Tongue (tissue), 2 donors: Measurements from ENCODE around the gene ZNF184. TPM values are rescaled to one million over a fixed set of nuclear protein-coding genes. Genes with fewer than 3 reads are reported as not detected.
A peak's percentile ranks its signal among the peaks of the same experiment; 100 is the strongest.

Experiments
- DNase-seq: peaks from one replicate; pipeline ENCODE4 v3.0.0-alpha.2; 2015
- total RNA-seq: library from RNA; depleted of rRNA; stranded (reverse); fragments of >200 nt; gene quantifications from one replicate; pipeline ENCODE4 v1.2.3, GENCODE V29; 2014

Gene ZNF184
- 15.4 TPM for total RNA-seq

DNA sequence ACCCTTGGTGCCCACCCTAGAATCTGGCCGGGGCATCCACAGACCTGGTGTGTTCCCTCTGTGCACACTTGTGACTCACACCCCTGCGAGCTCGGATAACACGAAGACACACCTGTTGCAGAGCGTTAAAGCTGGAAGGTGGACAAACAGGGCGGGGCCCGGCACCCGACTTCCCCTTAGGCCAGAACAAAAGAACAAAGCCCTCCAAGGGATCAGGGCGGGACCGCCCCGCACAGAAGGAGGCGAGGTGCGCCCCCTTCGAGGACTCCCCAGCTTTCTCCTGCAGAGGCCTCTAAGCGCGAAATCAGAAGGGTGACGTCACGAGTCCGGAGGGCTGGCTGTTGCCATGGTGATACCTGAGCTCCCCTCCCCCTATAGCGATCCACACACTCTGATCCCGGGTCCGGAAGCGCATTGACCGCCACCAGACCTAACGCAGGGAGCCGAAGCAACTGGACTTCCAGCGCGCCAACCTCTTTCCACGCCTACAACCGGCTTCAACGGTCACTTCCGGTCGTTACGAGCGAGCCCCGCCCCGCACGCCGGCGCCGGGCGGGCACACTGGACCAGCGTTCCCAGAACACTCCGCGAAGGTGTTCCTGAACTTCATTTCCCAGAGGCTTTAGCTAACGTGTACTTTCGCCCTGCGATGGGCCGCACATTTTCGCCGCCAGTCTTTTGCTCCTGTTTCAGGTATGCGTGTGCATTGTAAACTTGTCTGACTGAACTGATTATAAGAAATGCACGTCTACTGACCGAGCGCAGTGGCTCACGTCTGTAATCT is at the start of gene ZNF184:
Gene ZNF184 (minus strand): TSS at position 489 of the 784 bp plus-strand sequence. CDS start 811 bp downstream, outside the sequence.
- peak; percentile 99 for DNase-seq

DNA sequence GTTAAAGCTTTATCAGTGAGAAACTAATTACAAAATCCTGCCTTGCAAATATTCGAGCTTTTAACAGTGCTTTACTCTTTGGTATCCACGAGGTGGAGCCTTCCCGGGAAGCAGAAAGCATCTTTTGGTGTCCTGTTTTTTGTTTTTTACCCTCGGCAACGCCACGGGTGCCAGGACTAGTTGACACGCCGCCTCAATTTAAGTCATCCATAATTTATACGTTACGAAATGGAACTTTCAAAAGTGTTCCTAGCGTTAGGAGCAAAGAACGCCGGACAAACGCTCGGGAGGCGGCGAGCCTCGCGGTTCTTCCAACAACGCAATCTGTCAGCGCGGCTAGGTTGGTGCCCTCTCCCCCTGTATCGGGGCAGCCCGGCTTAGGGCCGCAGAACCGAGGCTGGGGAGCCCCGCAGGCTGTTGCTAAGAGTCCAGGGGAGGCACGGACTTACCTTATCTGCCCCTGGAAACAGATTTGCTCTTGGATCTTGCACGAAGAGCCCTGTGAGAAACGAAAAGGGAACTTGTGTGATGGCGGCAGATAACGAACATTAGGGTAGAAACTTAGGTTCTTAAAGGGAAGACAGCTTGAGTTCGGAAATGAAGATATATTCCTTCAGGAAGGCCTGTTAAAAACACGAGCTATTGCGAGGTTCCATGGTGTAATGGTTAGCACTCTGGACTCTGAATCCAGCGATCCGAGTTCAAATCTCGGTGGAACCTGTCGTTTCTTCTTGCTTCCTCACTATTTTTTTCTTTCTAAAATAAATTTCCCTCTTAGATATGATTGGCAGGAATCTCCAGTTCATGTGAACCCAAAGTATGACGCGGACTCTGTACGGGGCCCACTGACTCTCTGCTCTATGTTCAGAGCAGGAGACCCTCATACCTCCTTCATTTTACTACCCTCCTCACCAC is 46.2 kb upstream of the ZNF184 start:
- DNase-seq = peak; percentile 95

DNA sequence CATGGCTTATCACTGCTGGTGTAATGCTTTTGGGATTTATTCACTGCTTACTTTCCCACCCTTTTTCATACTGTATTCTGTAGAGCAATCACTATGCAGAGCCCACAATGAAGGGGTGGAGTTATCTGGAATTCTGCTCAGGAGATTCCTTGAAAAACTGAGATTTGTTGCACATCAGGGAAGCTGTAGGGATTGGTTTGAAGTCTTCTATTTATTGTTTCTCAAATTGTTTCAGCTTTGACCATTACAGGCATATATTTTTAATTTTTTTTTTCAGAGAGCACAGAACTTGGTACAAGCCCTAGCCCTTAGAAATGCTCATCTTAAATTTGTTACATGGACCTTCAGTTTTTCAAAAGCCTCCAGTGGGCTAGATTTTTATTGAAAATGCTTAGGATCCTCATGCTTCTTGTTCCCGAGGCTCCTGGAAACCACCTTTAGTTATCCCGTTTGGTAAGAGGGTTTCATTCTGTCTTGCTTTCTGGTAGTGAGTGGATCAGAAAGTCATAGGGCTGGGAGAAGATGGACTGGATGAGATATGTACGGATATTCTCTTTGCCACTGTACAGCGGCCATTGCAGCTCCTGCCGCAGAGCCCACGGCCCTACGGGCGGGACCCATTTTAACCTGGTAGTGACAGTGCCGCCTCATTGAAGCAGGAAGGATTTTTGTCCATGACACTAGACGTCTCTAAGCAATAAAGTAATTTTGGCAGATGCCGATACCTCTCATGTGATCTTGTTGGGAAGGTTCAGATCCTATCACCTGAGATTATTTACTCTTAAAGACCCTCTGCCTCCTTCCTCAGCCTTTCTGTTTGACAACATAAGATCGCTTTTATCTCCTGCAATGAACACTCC is 45.3 kb upstream of the ZNF184 start:
- DNase-seq = no peak

DNA sequence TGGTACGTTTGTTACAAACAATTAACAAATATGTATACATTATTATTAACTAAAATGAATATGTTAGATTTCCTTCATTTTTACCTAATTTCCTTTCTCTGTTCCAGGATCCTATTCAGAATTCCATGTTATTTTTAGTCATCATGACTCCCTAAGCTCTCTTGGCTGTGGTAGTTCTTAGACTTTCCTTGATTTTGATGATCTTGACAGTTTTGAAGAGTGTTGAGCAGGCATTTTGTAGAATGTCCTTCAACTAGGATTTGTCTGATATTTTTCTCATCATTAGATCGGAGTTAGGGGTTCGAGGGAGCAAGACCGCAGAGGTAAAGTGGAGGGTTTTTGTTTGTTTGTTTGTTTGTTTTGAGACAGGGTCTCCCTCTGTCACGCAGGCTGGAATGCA is 44.3 kb upstream of the ZNF184 start:
- no peak for DNase-seq

DNA sequence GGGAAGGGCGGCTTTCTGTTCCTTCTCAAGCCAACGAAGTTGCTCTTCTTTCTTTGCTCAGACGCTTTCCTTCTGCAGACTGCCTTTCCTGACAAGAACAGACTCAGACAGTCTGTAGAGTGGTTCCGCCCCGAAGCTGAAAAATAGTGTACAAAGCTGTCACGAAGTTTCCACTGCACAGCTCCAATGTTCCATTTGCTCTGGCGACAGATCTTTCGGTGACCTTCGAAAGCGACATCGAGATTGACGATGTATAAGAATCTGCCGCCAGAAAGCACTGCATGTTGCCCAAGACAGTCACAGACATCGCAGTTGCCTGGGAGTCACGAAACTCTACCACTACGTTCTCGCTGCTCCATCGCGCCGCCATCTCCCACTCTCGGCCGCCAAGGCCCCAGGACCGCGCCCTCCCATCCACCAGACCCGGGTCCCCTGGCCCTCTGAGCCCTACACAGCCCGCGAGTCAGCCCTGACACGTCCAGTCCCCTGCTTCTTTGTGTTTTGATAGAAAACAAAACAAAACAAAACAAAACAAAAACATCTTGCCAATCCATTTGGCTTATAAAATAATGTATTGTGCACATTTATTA is 42.1 kb upstream of the ZNF184 start:
- no peak for DNase-seq

DNA sequence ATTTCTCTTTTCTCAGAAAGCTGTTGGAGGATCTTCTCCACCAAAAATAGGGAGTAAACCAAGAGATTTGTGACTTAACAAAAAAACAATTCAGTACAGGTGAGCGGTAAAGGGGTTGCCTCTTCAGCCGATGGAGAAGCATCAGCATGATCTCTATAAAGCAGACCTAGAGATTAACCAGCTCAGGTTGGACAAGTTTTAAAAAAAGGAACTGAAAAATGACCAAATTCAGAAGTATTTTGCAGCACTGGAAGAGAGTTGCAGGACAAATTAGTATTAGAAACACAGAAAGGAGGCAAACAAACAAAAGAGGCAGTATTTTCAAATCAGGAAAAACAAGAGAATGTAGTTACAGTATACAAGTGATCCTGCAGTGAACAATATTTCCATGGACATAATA is 39.6 kb upstream of the ZNF184 start:
- DNase-seq = no peak

DNA sequence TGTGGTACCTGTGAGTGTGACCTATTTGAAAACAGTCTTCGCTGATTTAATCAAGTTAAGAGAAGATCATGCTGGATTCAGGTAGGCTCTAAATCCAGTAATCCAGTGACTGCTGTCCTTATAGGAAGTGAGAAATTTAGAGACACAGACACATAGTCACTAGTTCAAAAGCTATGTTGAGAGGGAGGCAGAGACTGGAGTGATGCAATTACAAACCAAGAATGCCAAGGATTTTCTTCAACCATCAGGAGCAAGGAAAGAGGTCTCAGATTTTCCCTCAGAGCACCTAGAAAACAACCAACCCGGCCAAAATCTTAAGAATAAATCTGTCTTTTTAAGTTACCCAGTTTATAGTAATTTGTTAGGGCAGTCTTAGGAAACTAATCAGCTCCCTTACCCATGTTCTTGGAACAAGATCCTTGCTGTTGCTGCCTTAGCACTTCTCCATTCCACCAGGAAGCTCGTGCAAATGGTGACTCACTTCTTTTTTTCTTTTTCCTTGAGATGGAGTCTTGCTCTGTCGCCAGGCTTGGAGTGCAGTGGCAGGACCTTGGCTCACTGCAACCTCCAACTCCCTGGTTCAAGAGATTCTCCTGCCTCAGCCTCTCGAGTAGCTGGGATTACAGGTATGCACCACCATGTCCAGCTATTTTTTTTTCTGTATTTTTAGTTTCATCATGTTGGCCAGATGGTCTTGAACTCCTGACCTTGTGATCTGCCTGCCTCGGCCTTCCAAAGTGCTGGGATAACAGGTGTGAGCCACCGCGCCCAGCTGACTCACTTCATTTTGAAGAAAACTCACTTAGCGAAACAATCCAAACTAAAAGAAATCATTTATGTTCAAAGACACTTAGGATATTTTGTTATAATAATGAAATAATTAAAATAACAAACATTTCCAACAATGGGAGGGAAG is 34.4 kb upstream of the ZNF184 start:
- DNase-seq = no peak

DNA sequence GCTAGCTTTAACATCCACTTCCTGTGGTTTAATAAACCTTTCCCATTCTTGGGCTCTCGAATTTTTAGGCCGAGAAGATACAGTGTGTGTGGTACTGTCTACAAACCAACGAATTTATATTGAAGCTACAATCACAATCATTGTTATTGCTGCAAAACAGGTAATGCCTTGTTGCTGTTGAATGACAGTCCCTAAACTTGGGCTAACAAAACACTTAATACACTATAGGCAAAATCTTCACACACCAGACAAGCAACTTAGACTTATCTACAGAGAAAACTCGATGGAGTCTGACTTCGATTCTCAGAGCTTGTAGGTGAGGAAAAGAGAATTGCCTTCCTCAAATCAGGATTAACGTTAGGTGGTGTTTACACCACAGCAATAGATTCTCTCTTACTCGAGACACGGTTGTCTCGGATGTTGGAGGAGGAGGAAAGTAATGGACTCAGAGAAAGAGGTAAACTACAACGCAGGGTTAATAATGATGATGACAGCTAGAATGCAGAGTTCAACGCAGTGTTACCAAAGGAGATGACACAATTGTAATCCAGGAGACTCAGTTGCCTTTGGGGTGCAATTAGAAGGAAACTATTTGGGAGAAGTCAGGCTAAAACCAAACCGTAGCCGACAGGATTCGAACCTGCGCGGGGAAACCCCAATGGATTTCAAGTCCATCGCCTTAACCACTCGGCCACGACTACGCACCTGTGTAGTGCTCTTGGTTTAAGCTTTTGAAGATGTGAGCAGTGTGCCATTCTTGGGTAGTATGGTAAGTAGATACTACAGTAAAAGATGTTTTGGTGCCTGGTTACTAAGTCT is 32.5 kb upstream of the ZNF184 start:
- peak; percentile 37 for DNase-seq

DNA sequence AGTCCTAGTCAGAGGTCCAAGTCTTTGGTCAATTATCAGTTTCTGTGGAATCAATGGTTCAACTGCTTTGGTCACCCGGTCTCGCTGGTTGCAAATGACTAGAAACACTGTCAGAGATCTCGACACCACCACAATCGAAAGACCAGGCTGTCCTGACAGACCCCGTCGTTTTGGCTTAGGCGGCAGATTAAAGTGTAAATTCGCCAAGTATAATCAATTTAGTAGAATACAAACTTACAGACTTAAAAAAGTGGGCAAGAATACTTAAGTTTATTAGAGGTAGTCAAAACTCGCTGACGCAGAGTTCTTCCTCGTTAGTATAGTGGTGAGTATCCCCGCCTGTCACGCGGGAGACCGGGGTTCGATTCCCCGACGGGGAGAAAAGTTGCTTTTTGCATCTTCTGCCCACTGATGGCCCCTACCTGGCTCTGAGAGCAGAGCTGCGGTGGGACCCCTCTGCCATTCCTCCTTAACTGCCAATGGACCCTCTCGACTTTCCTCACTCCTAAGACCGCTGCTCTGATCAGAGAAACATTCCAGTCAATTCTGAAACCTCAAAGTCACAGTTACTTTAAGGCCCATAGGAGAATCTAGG is 30.6 kb upstream of the ZNF184 start:
- peak; percentile 92 for DNase-seq

DNA sequence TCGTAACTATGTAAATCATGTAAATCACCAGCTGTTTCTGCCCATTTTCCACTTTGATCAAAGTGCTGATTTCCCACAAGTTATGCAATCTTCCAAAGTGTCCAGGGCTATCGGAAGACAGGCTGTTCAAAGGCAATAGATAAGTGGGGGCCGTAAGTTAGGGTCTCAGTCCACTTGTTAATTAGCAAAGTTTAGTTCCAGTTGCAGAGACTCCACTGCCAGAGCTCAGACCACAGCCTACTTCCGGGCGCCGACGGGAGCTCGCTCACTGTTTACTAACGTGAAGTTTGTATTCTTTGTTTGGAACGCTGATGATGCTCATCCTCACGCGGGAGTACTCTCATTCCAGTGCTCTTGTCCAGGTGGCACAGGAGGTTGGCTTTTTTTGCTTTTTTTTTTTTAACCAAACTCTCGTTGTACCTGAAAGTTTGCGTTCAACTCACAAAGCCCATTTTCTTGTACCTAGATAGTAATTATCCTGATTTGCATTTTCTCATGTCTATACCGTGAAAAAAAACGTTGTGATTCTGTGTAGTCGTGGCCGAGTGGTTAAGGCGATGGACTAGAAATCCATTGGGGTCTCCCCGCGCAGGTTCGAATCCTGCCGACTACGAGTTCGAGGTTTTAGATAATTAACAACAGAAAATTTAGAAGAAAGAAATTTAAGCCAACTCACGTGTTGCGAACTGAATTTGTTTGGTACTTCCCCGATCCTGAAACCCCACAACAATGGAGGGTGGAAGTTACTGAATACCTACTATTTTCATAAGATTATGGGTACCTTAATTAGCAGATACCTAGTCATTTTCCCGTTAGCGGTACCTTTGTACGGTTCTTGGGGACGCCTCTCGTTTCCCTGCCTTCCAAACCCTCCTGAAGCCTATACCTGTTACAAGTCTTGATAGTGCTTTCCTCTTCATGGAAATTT is 29.9 kb upstream of the ZNF184 start:
- peak; percentile 78 for DNase-seq

DNA sequence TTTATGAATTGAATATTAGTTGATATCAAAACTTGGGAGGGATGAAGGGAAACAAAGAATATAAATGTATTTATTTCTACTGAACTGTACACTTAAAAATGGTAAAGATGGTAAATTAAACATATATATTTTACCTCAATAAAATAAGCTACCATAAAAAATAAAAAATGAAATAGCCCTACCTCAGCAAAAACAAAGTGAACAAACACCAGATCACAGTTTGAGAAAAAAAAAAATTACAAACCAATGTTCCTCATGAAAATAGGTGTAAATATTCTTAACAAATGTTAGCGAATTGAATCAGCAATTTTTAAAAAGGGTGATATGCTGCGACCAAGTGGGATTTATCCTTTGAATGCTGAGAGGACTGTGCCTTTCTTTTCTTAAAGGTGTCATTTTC is 28.3 kb upstream of the ZNF184 start:
- DNase-seq = no peak

DNA sequence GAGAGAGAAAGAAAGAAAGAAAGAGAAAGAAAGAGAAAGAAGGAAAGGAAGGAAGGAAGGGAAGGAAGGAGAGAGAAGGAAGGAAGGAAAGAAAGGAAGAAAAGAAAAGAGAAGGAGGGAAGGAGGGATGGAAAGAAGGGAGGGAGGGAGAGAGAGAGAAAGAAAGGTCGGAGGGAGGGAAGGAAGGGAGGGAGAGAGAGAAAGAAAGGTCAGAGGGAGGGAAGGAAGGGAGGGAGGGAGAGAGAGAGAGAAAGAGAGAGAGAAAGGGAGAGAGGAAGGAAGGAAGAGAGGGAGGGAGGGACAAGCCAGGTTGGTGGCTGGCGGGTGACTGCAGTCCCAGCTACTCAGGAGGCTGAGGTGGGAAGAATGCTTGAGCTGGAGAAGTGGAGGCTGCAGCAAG is 27.3 kb upstream of the ZNF184 start:
- DNase-seq = no peak

DNA sequence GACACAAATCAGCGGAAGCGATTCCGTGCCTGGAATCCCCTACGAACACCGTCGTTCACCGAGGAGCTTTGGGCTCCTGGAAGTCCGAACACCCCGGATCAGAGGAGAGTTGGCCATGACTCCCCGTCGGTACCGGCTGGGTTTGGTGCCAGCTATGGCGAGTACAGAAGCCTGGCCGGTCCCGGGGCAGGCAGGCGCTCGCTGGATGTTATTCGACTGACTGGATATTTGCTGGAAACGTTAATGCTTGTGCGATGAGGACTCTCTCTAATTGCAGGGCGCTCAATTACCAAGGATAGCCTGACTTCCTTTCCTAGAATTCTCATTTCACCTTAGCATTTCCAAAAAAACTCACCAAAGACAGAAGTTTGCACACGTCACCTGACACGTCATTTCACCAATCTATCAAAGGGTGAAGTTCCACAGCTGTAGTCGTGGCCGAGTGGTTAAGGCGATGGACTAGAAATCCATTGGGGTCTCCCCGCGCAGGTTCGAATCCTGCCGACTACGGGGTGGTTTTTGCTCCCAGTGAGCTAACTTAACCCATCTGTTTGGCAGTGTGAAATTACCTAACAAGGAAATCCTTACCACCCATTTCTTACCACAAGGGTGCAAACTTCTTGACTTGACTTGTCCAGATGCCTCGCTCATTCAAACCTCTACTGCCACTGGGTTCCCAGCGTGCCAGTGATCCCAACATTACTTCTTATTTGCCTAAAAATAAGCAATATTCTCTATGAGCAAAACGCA is 22.7 kb upstream of the ZNF184 start:
- peak; percentile 72 for DNase-seq

DNA sequence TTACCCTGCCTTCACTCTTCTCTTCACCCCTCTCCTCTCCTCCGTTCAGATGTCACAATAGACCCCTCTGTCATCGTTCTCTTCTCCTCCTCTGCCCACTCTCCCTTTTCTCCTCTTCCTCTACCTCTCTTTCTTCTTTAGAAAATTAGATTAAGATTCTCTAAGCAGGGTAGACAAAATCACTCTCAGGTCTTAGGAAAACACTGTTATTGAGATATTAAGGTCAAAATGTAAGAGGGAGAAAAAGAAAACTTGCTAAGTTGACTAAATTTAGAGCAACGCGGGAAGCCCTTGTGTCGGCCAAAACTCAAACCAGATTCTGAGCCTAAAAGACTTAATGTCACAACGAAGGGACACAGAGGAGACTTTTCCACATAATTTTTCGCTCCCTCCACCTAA is 22.1 kb upstream of the ZNF184 start:
- no peak for DNase-seq

DNA sequence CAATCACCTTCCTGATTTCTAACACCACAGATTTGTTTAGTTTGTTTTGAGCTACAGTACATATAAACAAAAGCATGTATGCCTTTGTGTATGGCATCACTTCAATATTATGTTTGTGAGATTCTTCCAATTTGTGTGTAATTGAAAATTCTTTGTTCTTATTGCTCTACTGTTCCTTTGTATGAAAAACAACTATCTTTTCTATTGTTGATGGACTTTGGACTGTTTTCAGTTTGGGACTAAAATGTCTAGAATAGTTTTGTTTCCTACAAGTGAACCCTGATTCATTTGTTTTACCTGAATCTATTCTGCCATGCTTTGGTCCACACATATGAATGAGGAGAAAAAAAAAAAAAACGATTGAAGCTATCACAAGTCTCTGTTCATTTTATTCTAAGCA is 21.2 kb upstream of the ZNF184 start:
- no peak for DNase-seq

DNA sequence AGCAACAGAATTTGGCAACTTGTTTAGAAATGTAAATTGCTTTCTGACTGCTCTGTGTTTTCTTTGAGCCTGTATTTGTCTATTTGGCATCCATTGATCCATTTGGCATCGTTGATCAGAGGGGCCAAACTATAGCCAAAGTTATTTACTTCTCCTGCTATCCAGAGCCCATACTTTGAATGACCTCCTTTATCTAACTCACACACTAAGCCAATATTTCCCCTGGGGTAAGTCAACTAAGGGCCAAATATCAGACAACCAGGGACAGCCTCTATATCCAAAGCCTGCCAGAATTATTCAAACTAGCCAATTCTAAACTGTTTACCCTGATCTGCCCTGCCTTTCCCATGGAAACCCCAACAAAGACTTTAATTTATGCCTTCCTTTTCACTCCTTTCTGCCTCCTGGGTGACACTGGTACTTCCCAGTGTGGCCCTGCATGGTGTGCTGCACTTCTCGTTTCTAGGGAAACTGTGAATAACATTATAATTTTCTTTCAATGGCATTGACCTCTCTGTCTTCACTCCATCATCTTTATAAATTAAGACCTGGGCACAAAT is 19.8 kb upstream of the ZNF184 start:
- no peak for DNase-seq
